GM21786 (cell line): ENCODE measurements around the gene ACVR2B.

Source experiments
- ATAC-seq: cut with Tn5 transposase; IDR thresholded peaks from one replicate; pipeline ENCODE4 v1.9.1; 2021; ENCODE audit not compliant: unreplicated experiment

Gene ACVR2B

GRCh38 chr3:38480930-38481329, 27.2 kb downstream of the ACVR2B start:
- no peak for ATAC-seq

- ATAC-seq = no peak
Observed at GRCh38 chr3:38482951-38483350, 29.3 kb downstream of the ACVR2B start.

GRCh38 chr3:38487323-38487722, 33.6 kb downstream of the ACVR2B start:
- ATAC-seq = peak; percentile 96

- ATAC-seq = no peak
Observed at GRCh38 chr3:38488949-38489348, 35.3 kb downstream of the ACVR2B start.

GRCh38 chr3:38489766-38490165, 36.1 kb downstream of the ACVR2B start:
- ATAC-seq = no peak

- no peak for ATAC-seq
Observed at GRCh38 chr3:38490281-38491030, 36.8 kb downstream of the ACVR2B start.

- no peak for ATAC-seq
Observed at GRCh38 chr3:38491215-38491614, 37.5 kb downstream of the ACVR2B start.

GRCh38 chr3:38493031-38493430, 39.3 kb downstream of the ACVR2B start:
- no peak for ATAC-seq

GRCh38 chr3:38496131-38496910, 42.6 kb downstream of the ACVR2B start, which contains the start of gene EXOG:
TSS of gene EXOG (plus strand) at chr3:38496340. CDS start at chr3:38496368, 28 bp downstream.
- ATAC-seq = peak; percentile 91

- no peak for ATAC-seq
Observed at GRCh38 chr3:38497031-38497430, 43.3 kb downstream of the ACVR2B start.

- no peak for ATAC-seq
Observed at GRCh38 chr3:38500688-38501417, 47.2 kb downstream of the ACVR2B start.

- ATAC-seq = peak; percentile 100
Observed at GRCh38 chr3:38507120-38507519, 53.4 kb downstream of the ACVR2B start.

- no peak for ATAC-seq
Observed at GRCh38 chr3:38509732-38510131, 56.0 kb downstream of the ACVR2B start.

GRCh38 chr3:38510631-38511030, 56.9 kb downstream of the ACVR2B start:
- no peak for ATAC-seq

GRCh38 chr3:38511546-38511945, 57.9 kb downstream of the ACVR2B start:
- no peak for ATAC-seq

- ATAC-seq = no peak
Observed at GRCh38 chr3:38515367-38515766, 61.7 kb downstream of the ACVR2B start.

- no peak for ATAC-seq
Observed at GRCh38 chr3:38516669-38517068, 63.0 kb downstream of the ACVR2B start.

GRCh38 chr3:38519000-38519399, 65.3 kb downstream of the ACVR2B start:
- ATAC-seq = no peak

- no peak for ATAC-seq
Observed at GRCh38 chr3:38519651-38520050, 66.0 kb downstream of the ACVR2B start.

- peak; percentile 53 for ATAC-seq
Observed at GRCh38 chr3:38521391-38521987, 67.8 kb downstream of the ACVR2B start.

- ATAC-seq = no peak
Observed at GRCh38 chr3:38522002-38522401, 68.3 kb downstream of the ACVR2B start.
